ENCODE results near the gene C11orf58.

Gene C11orf58

DNA sequence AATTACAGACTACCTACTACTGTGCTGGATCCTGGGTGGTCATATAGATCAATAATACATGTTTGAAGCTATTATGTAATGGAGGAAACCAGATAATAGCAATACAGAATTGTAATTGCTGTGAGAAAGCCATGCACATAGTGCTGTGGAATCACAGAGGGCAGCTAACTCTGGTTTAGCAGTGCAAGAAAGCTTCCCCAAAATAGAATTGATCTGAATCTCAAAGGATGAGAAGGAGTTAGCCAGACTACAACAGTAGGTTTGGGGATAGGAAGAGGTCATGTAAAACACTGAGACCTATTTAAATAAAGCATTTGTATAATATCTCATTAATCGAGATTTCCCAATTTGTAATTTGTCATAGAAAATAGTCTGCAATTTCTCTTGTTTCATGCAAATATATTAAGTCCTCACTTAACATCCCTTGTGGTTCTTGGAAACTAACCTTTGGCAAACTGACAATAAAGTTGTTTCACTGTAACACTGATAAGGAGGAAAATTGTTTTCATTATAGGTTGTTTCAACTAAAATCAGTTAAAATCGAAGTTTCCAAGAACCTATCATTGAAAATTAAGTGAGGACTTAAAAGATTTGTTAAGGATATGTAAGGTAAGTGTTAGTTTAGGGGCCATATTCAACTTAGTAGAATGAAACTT, 7.6 kb downstream of the C11orf58 start:
- Histone ChIP-seq H3K4me3 (ENCODE audit: low read length) (no peak overlapping the region), H3K27me3 (ENCODE audit: insufficient read depth, low read length) (no peaks in the 10 kb centered on the region), H3K9me3 (ENCODE audit: insufficient read depth, low read depth, low read length) (no peaks in the 10 kb centered on the region), H3K36me3 (ENCODE audit: insufficient read depth, low read depth, low read length) (peaks cover 87% of the 10 kb centered on the region), H3K9ac (ENCODE audit: low read depth, low read length) (no peak overlapping the region), H3K4me1 (ENCODE audit: insufficient read depth, low read length) (no peaks in the 10 kb centered on the region; the same call in 1 of the 2 replicates), H3K27ac (ENCODE audit: low read length) (no peak overlapping the region)

GRCh38 chr11:16749092-16749491, 10.6 kb downstream of the C11orf58 start:
- Histone ChIP-seq H3K9ac (ENCODE audit: low read depth, low read length) (no peak overlapping the region), H3K4me1 (ENCODE audit: insufficient read depth, low read length) (no peaks in the 10 kb centered on the region; the same call in 1 of the 2 replicates), H3K27ac (ENCODE audit: low read length) (no peak overlapping the region), H3K4me3 (ENCODE audit: low read length) (no peak overlapping the region), H3K9me3 (ENCODE audit: insufficient read depth, low read depth, low read length) (no peaks in the 10 kb centered on the region), H3K27me3 (ENCODE audit: insufficient read depth, low read length) (no peaks in the 10 kb centered on the region), H3K36me3 (ENCODE audit: insufficient read depth, low read depth, low read length) (peaks cover 100% of the 10 kb centered on the region)

GRCh38 chr11:16749666-16750065, 11.2 kb downstream of the C11orf58 start:
- Histone ChIP-seq H3K4me1 (ENCODE audit: insufficient read depth, low read length) (no peaks in the 10 kb centered on the region), H3K9ac (ENCODE audit: low read depth, low read length) (no peak overlapping the region), H3K27ac (ENCODE audit: low read length) (no peak overlapping the region), H3K4me3 (ENCODE audit: low read length) (no peak overlapping the region), H3K9me3 (ENCODE audit: insufficient read depth, low read depth, low read length) (no peaks in the 10 kb centered on the region), H3K36me3 (ENCODE audit: insufficient read depth, low read depth, low read length) (peaks cover 99% of the 10 kb centered on the region), H3K27me3 (ENCODE audit: insufficient read depth, low read length) (no peaks in the 10 kb centered on the region)

- Histone ChIP-seq H3K9ac (ENCODE audit: low read depth, low read length) (no peak overlapping the region), H3K36me3 (ENCODE audit: insufficient read depth, low read depth, low read length) (peaks cover 99% of the 10 kb centered on the region), H3K27me3 (ENCODE audit: insufficient read depth, low read length) (no peaks in the 10 kb centered on the region), H3K4me3 (ENCODE audit: low read length) (no peak overlapping the region), H3K27ac (ENCODE audit: low read length) (no peak overlapping the region), H3K9me3 (ENCODE audit: insufficient read depth, low read depth, low read length) (no peaks in the 10 kb centered on the region), H3K4me1 (ENCODE audit: insufficient read depth, low read length) (no peaks in the 10 kb centered on the region)
Observed at GRCh38 chr11:16750417-16750816, 12.0 kb downstream of the C11orf58 start.

- Histone ChIP-seq H3K9ac (ENCODE audit: low read depth, low read length) (no peak overlapping the region), H3K36me3 (ENCODE audit: insufficient read depth, low read depth, low read length) (peaks cover 44% of the 10 kb centered on the region), H3K27me3 (ENCODE audit: insufficient read depth, low read length) (no peaks in the 10 kb centered on the region), H3K4me1 (ENCODE audit: insufficient read depth, low read length) (no peaks in the 10 kb centered on the region), H3K4me3 (ENCODE audit: low read length) (no peak overlapping the region), H3K27ac (ENCODE audit: low read length) (no peak overlapping the region), H3K9me3 (ENCODE audit: insufficient read depth, low read depth, low read length) (no peaks in the 10 kb centered on the region)
Observed at GRCh38 chr11:16758382-16759024, 20.1 kb downstream of the C11orf58 start.

DNA sequence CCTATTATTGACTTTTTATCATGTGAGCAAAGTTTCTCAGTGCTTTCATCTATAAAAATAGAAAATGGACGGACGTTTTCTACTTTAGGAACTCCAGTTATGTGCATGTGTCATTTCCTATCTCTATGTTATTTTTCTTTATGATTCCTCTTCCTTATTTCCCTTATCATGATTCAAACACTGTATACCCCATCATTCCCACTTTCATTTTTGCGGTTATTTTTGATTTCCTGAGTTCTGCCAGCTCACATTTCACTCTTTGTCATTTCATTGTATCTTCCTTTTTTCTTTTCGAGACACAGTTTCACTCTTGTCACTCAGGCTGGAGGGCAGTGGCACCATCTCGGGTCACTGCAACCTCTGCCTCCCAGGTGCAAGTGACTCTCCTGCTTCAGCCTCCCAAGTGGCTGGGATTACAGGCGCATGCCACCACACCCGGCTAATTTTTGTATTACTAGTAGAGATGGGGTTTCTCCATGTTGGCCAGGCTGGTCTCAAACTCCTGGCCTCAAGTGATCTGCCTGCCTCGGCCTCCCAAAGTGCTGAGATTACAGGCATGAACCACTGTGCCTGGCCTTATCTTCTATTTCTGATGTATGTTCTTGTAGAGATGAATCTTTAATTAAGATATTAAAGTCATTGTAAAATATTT, 21.5 kb downstream of the C11orf58 start:
- H3K4me1 ChIP-seq (ENCODE audit: insufficient read depth, low read length), result no peaks in the 10 kb centered on the region
- H3K27ac ChIP-seq (ENCODE audit: low read length), result no peak overlapping the region
- no peak overlapping the region for H3K9ac ChIP-seq (ENCODE audit: low read depth, low read length)
- H3K4me3 ChIP-seq (ENCODE audit: low read length), result no peak overlapping the region
- no peaks in the 10 kb centered on the region for H3K9me3 ChIP-seq (ENCODE audit: insufficient read depth, low read depth, low read length)
- H3K36me3 ChIP-seq (ENCODE audit: insufficient read depth, low read depth, low read length), result peaks cover 30% of the 10 kb centered on the region
- no peaks in the 10 kb centered on the region for H3K27me3 ChIP-seq (ENCODE audit: insufficient read depth, low read length)

- Histone ChIP-seq H3K4me3 (ENCODE audit: low read length) (no peak overlapping the region), H3K4me1 (ENCODE audit: insufficient read depth, low read length) (no peaks in the 10 kb centered on the region), H3K9me3 (ENCODE audit: insufficient read depth, low read depth, low read length) (no peaks in the 10 kb centered on the region), H3K36me3 (ENCODE audit: insufficient read depth, low read depth, low read length) (no peaks in the 10 kb centered on the region; the same call in 1 of the 2 replicates), H3K9ac (ENCODE audit: low read depth, low read length) (no peak overlapping the region), H3K27ac (ENCODE audit: low read length) (no peak overlapping the region), H3K27me3 (ENCODE audit: insufficient read depth, low read length) (no peaks in the 10 kb centered on the region)
Observed at GRCh38 chr11:16763746-16764145, 25.3 kb downstream of the C11orf58 start.

DNA sequence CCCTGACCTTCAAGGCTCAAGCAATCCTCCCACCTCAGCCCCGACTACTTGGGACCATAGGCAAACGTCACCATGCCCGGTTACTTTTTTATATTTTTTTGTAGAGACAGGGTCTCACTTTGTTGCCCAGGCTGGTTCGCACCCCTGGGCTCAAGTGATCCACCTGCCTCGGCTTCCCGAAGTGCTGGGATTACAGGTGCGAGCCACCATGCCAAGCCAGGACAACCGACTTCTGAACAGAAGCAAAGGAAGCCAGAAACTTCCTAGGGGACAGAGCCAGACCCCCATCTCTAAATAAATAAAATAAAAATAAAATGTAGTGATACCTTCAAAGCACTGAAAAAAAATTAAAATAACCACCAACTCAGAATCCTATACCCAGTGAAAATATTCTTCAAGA, 26.4 kb downstream of the C11orf58 start:
- no peak overlapping the region for H3K27ac ChIP-seq (ENCODE audit: low read length)
- H3K4me3 ChIP-seq (ENCODE audit: low read length), result no peak overlapping the region
- no peaks in the 10 kb centered on the region for H3K27me3 ChIP-seq (ENCODE audit: insufficient read depth, low read length)
- H3K36me3 ChIP-seq (ENCODE audit: insufficient read depth, low read depth, low read length), result no peaks in the 10 kb centered on the region
- H3K4me1 ChIP-seq (ENCODE audit: insufficient read depth, low read length), result no peaks in the 10 kb centered on the region
- no peak overlapping the region for H3K9ac ChIP-seq (ENCODE audit: low read depth, low read length)
- no peaks in the 10 kb centered on the region for H3K9me3 ChIP-seq (ENCODE audit: insufficient read depth, low read depth, low read length)

- H3K9ac ChIP-seq (ENCODE audit: low read depth, low read length), result no peak overlapping the region
- no peaks in the 10 kb centered on the region for H3K9me3 ChIP-seq (ENCODE audit: insufficient read depth, low read depth, low read length)
- H3K4me3 ChIP-seq (ENCODE audit: low read length), result no peak overlapping the region
- no peaks in the 10 kb centered on the region for H3K27me3 ChIP-seq (ENCODE audit: insufficient read depth, low read length)
- no peaks in the 10 kb centered on the region for H3K36me3 ChIP-seq (ENCODE audit: insufficient read depth, low read depth, low read length)
- H3K27ac ChIP-seq (ENCODE audit: low read length), result no peak overlapping the region
- no peaks in the 10 kb centered on the region for H3K4me1 ChIP-seq (ENCODE audit: insufficient read depth, low read length)
Observed at GRCh38 chr11:16767137-16767536, 28.7 kb downstream of the C11orf58 start.

DNA sequence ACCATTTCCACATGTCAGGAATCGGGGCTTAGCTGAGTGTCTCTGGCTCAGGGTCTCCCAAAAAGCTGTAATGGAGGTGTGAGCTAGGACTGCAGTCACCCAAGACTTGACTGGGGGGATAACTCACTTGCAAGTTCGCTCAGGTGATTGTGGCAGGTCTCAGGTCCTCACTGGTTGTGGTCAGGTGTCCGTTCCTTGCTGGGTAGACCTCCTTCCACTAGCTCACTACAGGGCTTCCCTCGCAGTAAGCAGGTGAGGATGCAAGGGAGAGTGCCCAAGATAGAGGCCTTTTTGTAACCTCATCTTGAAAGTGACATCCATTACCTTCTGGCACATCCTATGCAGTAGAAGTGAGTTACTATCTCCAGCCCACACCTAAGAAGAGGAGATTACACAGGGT, 29.5 kb downstream of the C11orf58 start:
- Histone ChIP-seq H3K4me3 (ENCODE audit: low read length) (no peak overlapping the region), H3K9ac (ENCODE audit: low read depth, low read length) (no peak overlapping the region), H3K9me3 (ENCODE audit: insufficient read depth, low read depth, low read length) (no peaks in the 10 kb centered on the region), H3K27me3 (ENCODE audit: insufficient read depth, low read length) (no peaks in the 10 kb centered on the region), H3K27ac (ENCODE audit: low read length) (no peak overlapping the region), H3K4me1 (ENCODE audit: insufficient read depth, low read length) (no peaks in the 10 kb centered on the region), H3K36me3 (ENCODE audit: insufficient read depth, low read depth, low read length) (no peaks in the 10 kb centered on the region)

DNA sequence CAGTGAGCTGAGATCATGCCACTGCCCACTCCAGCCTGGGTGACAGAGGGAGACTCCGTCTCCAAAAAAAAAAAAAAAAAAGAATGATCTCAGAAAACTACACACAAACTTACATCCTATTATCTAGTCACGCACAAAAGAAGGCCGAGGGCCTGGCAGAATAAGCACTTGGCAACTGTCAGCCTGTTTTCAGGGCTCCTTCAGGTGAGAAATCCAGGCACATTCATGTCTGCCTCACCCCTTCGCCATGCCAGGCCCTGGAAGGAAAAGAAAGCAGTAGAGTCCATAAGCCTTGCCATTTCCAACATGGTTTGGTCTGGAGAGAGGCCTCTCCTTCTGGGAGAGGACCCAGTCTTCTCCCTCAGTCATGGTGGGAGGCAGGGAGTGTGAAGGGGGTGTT, 30.9 kb downstream of the C11orf58 start:
- Histone ChIP-seq H3K4me3 (ENCODE audit: low read length) (no peak overlapping the region), H3K27ac (ENCODE audit: low read length) (no peak overlapping the region), H3K36me3 (ENCODE audit: insufficient read depth, low read depth, low read length) (no peaks in the 10 kb centered on the region), H3K9ac (ENCODE audit: low read depth, low read length) (no peak overlapping the region), H3K4me1 (ENCODE audit: insufficient read depth, low read length) (no peaks in the 10 kb centered on the region; the same call in 1 of the 2 replicates), H3K27me3 (ENCODE audit: insufficient read depth, low read length) (no peaks in the 10 kb centered on the region), H3K9me3 (ENCODE audit: insufficient read depth, low read depth, low read length) (no peaks in the 10 kb centered on the region)

- no peaks in the 10 kb centered on the region for H3K36me3 ChIP-seq (ENCODE audit: insufficient read depth, low read depth, low read length)
- no peak overlapping the region for H3K27ac ChIP-seq (ENCODE audit: low read length)
- no peak overlapping the region for H3K9ac ChIP-seq (ENCODE audit: low read depth, low read length)
- no peaks in the 10 kb centered on the region for H3K9me3 ChIP-seq (ENCODE audit: insufficient read depth, low read depth, low read length)
- H3K4me3 ChIP-seq (ENCODE audit: low read length), result no peak overlapping the region
- H3K27me3 ChIP-seq (ENCODE audit: insufficient read depth, low read length), result no peaks in the 10 kb centered on the region
- no peaks in the 10 kb centered on the region; the same call in 1 of the 2 replicates for H3K4me1 ChIP-seq (ENCODE audit: insufficient read depth, low read length)
Observed at GRCh38 chr11:16770016-16770415, 31.6 kb downstream of the C11orf58 start.

All from iPS-20b (cell line).